Stomach (tissue), 9 donors: Measurements from ENCODE around the gene BMPR2. TPM values are rescaled to one million over a fixed set of nuclear protein-coding genes. Genes with fewer than 3 reads are reported as not detected.
A peak's percentile ranks its signal among the peaks of the same experiment; 100 is the strongest.
"Not testable (repeated sequence)": the region's sequence is repeated elsewhere in the genome, so short reads cannot be mapped to it uniquely, and the experiment has no call there.

Experiments
- DNase-seq, 2 donors: peaks; one replicate each; pipeline versions ENCODE4 v3.0.0 to v3.0.0-alpha.2; 2013 to 2019
- H3K27ac ChIP-seq, 5 donors: fragments of 200-600 bp in 4 of 5; sonication (generic) in 4 of 5; one replicate each; pipeline ENCODE4 v1.5.1; 2013 to 2019; ENCODE audit warnings: mild to moderate bottlenecking in 1 of 5, moderate library complexity in 1 of 5
- H3K27me3 ChIP-seq, 3 donors: fragments of 200-600 bp; sonication (generic); one replicate each; pipeline ENCODE4 v1.5.1; 2017 to 2019; ENCODE audit warnings: mixed run types in 1 of 3
- H3K36me3 ChIP-seq, 4 donors: fragments of 200-600 bp; sonication (generic); 1 replicate in 3 of 4; 2 replicates in 1 of 4; pipeline ENCODE4 v1.5.1; 2016 to 2019
- H3K4me1 ChIP-seq, 4 donors: fragments of 200-600 bp; sonication (generic); one replicate each; pipeline ENCODE4 v1.5.1; 2016 to 2019
- H3K4me3 ChIP-seq, 4 donors: fragments of 200-600 bp; sonication (generic) in 3 of 4; one replicate each; pipeline ENCODE4 v1.5.1; 2016 to 2019; ENCODE audit warnings: mild to moderate bottlenecking in 1 of 4
- H3K9me3 ChIP-seq, 4 donors: fragments of 200-600 bp; sonication (generic); one replicate each; pipeline ENCODE4 v1.5.1; 2016 to 2019
- CTCF ChIP-seq, 7 experiments: fragments of 450-650 bp in 4 of 7; fragments of 200-600 bp in 3 of 7; sonication (generic) in 3 of 7; IDR thresholded peaks; one replicate each; pipeline ENCODE4 v1.5.1; 2016 to 2019; ENCODE audit warnings: antibody characterized with exemption in 7 of 7, control low read depth in 2 of 7, mild to moderate bottlenecking in 1 of 7
- EP300 ChIP-seq: sonication (generic); formaldehyde crosslinking; IDR thresholded peaks from one replicate; pipeline ENCODE4 v1.6.1; 2017; ENCODE audit warnings: antibody characterized with exemption
- POLR2A ChIP-seq, 4 donors: fragments of 450-650 bp; IDR thresholded peaks; one replicate each; pipeline ENCODE4 v1.6.1; 2016; ENCODE audit warnings: antibody characterized with exemption in 4 of 4, control low read depth in 2 of 4, mild to moderate bottlenecking in 1 of 4, moderate library complexity in 1 of 4
- POLR2AphosphoS5 ChIP-seq, 3 donors: sonication (generic); formaldehyde crosslinking; IDR thresholded peaks; one replicate each; pipeline ENCODE4 v1.6.1; 2016; ENCODE audit warnings: antibody characterized with exemption in 3 of 3
- WGBS, 5 donors: extraction: QIAGEN DNeasy Blood & Tissue Kit in 3 of 5; methylation state at CpG; one replicate each; pipeline versions ENCODE4 v1.1.5 to v1.1.7; 2013 to 2018; 5-methylcytosine and 5-hydroxymethylcytosine counted together
- intact Hi-C: fragments of 100-400 bp; cut with DNase I; formaldehyde crosslinking; loops from one replicate; pipeline ENCODE4 v1.15.1; 2023; ENCODE audit warnings: low total_unique reads
- polyA plus RNA-seq, 3 donors: library from polyadenylated mRNA; stranded (reverse); fragments of 200-250 nt; gene quantifications; one replicate each; pipeline ENCODE4 v1.2.3, GENCODE V29; 2013
- total RNA-seq, 5 donors: library from RNA; depleted of rRNA; stranded (reverse); fragments of >200 nt; gene quantifications; one replicate each; pipeline versions ENCODE4 v1.1.0 to v1.2.3, GENCODE V29; 2014 to 2016
- donor health status: healthy with polysubstance abuse.
- donor health status: Bipolar disorder and iron deficiency.
- donor health status: healthy.

Gene BMPR2
- total and polyA plus RNA-seq, 8 donors, result 2.8 to 48.3 (median 16.2) TPM

- 56 to 86% (median 74%) methylated on average over 2 of the region's 2 CpGs for WGBS, 5 donors
- TF ChIP-seq EP300, result no peak
- no peak for TF ChIP-seq CTCF (IDR thresholded peaks at IDR 0.05)
- no peak for TF ChIP-seq POLR2A (IDR thresholded peaks at IDR 0.05)
- TF ChIP-seq POLR2AphosphoS5 (IDR thresholded peaks at IDR 0.05), result no peak
- no peaks in the 10 kb centered on the region for H3K27me3 ChIP-seq
- no peak for DNase-seq
- no peak overlapping the region for H3K4me3 ChIP-seq
- peaks cover 0 to 50% (median 13%) of the 10 kb centered on the region in 4 donors for H3K4me1 ChIP-seq
- H3K36me3 ChIP-seq, result no peaks in the 10 kb centered on the region
- no peaks in the 10 kb centered on the region for H3K9me3 ChIP-seq
- H3K27ac ChIP-seq, result no peak overlapping the region
- intact Hi-C loops, result no loop called here
These were observed 56.6 kb downstream of the BMPR2 start for GRCh38 chr2:202432776-202433175.

GRCh38 chr2:202434472-202434871 lies 58.3 kb downstream of the BMPR2 start:
- Histone ChIP-seq H3K9me3 (no peaks in the 10 kb centered on the region), H3K4me1 (peaks cover 0 to 50% (median 10%) of the 10 kb centered on the region in 4 donors), H3K27me3 (no peaks in the 10 kb centered on the region), H3K36me3 (no peaks in the 10 kb centered on the region), H3K27ac (no peak overlapping the region), H3K4me3 (no peak overlapping the region)
- 86 to 100% (median 95%) methylated on average over 1 of the region's 1 CpG for WGBS, 5 donors
- intact Hi-C loops, result no loop called here
- no peak for DNase-seq
- TF ChIP-seq POLR2AphosphoS5 (IDR thresholded peaks at IDR 0.05), result no peak
- TF ChIP-seq CTCF (IDR thresholded peaks at IDR 0.05), result no peak
- TF ChIP-seq POLR2A (IDR thresholded peaks at IDR 0.05), result no peak
- TF ChIP-seq EP300, result no peak

GRCh38 chr2:202436626-202437025 lies 60.5 kb downstream of the BMPR2 start:
- 54 to 71% (median 67%) methylated on average over 3 of the region's 3 CpGs for WGBS, 5 donors
- H3K27ac ChIP-seq, result no peak overlapping the region
- peak in 1 of 2 donors; percentile 37 for DNase-seq
- intact Hi-C loops, result no loop called here
- H3K4me3 ChIP-seq, result no peak overlapping the region
- H3K4me1 ChIP-seq, result peaks cover 0 to 41% (median 8%) of the 10 kb centered on the region in 4 donors
- H3K36me3 ChIP-seq, result no peaks in the 10 kb centered on the region
- H3K27me3 ChIP-seq, result no peaks in the 10 kb centered on the region
- TF ChIP-seq POLR2AphosphoS5 (IDR thresholded peaks at IDR 0.05), result no peak
- TF ChIP-seq POLR2A (IDR thresholded peaks at IDR 0.05), result no peak
- no peak for TF ChIP-seq EP300
- no peak for TF ChIP-seq CTCF (IDR thresholded peaks at IDR 0.05)
- no peaks in the 10 kb centered on the region for H3K9me3 ChIP-seq

- H3K36me3 ChIP-seq, H3K27ac ChIP-seq, DNase-seq, H3K9me3 ChIP-seq, intact Hi-C loops, H3K4me3 ChIP-seq, H3K27me3 ChIP-seq: not testable (repeated sequence)
- H3K4me1 ChIP-seq, result peaks cover 0 to 27% (median 12%) of the 10 kb centered on the region in 4 donors
- WGBS, 5 donors, result 93 to 98% (median 97%) methylated on average over 15 to 24 of the region's 24 CpGs
These were observed 64.0 kb downstream of the BMPR2 start for GRCh38 chr2:202440117-202440516.

- DNase-seq, result no peak
- no peak overlapping the region for H3K27ac ChIP-seq
- intact Hi-C loops, result no loop called here
- H3K36me3 ChIP-seq, result no peaks in the 10 kb centered on the region
- WGBS, 5 donors, result 57 to 70% (median 67%) methylated on average over 2 of the region's 2 CpGs
- no peaks in the 10 kb centered on the region for H3K27me3 ChIP-seq
- no peaks in the 10 kb centered on the region for H3K9me3 ChIP-seq
- TF ChIP-seq POLR2AphosphoS5 (IDR thresholded peaks at IDR 0.05), result no peak
- TF ChIP-seq CTCF (IDR thresholded peaks at IDR 0.05), result no peak
- TF ChIP-seq EP300, result no peak
- no peak for TF ChIP-seq POLR2A (IDR thresholded peaks at IDR 0.05)
- H3K4me3 ChIP-seq, result no peak overlapping the region
- H3K4me1 ChIP-seq, result peaks cover 0 to 15% (median 4%) of the 10 kb centered on the region in 4 donors
These were observed 66.8 kb downstream of the BMPR2 start for GRCh38 chr2:202442882-202443281.
